ENCODE results near the gene C1QTNF1. TPM values are rescaled to one million over a fixed set of nuclear protein-coding genes. Genes with fewer than 3 reads are reported as not detected.

Gene C1QTNF1
- total RNA-seq, 1 experiment from 2014 or later = 18.6 TPM

GRCh38 chr17:78998311-78999055 is 25.5 kb upstream of the C1QTNF1 start:
- H3K4me3 ChIP-seq (ENCODE audit: low read length) = peak overlapping the region; percentile 6; the same call in 1 of the 2 replicates
- POLR2A ChIA-PET (ENCODE audit: unreplicated experiment) = interaction anchor here (0.9 kb wide), 1 partner anchor 28 kb away, joined by 3 read pairs; no protein-coding TSS in a partner anchor
- DNase-seq (peak; percentile 66), ATAC-seq (peak; percentile 32)
- H3F3A ChIP-seq (ENCODE audit: low read length, unreplicated experiment) = peaks cover 12% of the 10 kb centered on the region
- H3K9ac ChIP-seq (ENCODE audit: low read length) = peak overlapping the region; percentile 12
- H3K9me2 ChIP-seq (replicated peaks; ENCODE audit: low read length) = no peaks in the 10 kb centered on the region
- H3K4me1 ChIP-seq (ENCODE audit: insufficient read depth, low read length) = peaks cover 56% of the 10 kb centered on the region
- peaks cover 98% of the 10 kb centered on the region for H3K79me2 ChIP-seq (ENCODE audit: low read length)
- peaks cover 61% of the 10 kb centered on the region for H3K36me3 ChIP-seq (ENCODE audit: low read depth, low read length)
- H3K27me3 ChIP-seq (ENCODE audit: low read length) = no peaks in the 10 kb centered on the region
- peak overlapping the region; percentile 91 for H3K27ac ChIP-seq (ENCODE audit: low read length)
- H2AFZ ChIP-seq (ENCODE audit: low read length) = no peak overlapping the region
- intact Hi-C loops (cut with micrococcal nuclease) = no loop called here
- no peaks in the 10 kb centered on the region for H3K9me3 ChIP-seq (ENCODE audit: low read length)
- H4K20me1 ChIP-seq (ENCODE audit: low read length) = peaks cover 20% of the 10 kb centered on the region
- BruUV-seq (replicated peaks) = no TSS peak
- H3K4me2 ChIP-seq (ENCODE audit: low read length) = peak overlapping the region; percentile 46
- CTCF ChIA-PET = interaction anchor here (0.6 to 0.9 kb wide), 2 partner anchors 12 to 744 kb away, joined by 3 read pairs; no protein-coding TSS in a partner anchor
- TF ChIP-seq EZH2 (IDR thresholded peaks at IDR 0.05; ENCODE audit: low read length, unreplicated experiment) (no peak), CTCF (conservative IDR thresholded peaks at IDR 0.05; ENCODE audit: low read depth, low read length) (no peak), EZH2phosphoT487 (IDR thresholded peaks at IDR 0.05; ENCODE audit: borderline replicate concordance, low read length) (no peak)

- Histone ChIP-seq H3K4me3 (ENCODE audit: low read length) (peak overlapping the region; percentile 6; the same call in 1 of the 2 replicates), H3K9me2 (replicated peaks; ENCODE audit: low read length) (no peaks in the 10 kb centered on the region), H3F3A (ENCODE audit: low read length, unreplicated experiment) (peaks cover 12% of the 10 kb centered on the region), H3K9me3 (ENCODE audit: low read length) (no peaks in the 10 kb centered on the region), H3K27ac (ENCODE audit: low read length) (peak overlapping the region; percentile 91), H3K4me1 (ENCODE audit: insufficient read depth, low read length) (peaks cover 59% of the 10 kb centered on the region), H3K79me2 (ENCODE audit: low read length) (peaks cover 98% of the 10 kb centered on the region), H3K36me3 (ENCODE audit: low read depth, low read length) (peaks cover 56% of the 10 kb centered on the region), H3K4me2 (ENCODE audit: low read length) (peak overlapping the region; percentile 46), H4K20me1 (ENCODE audit: low read length) (peaks cover 22% of the 10 kb centered on the region), H2AFZ (ENCODE audit: low read length) (no peak overlapping the region), H3K9ac (ENCODE audit: low read length) (peak overlapping the region; percentile 12), H3K27me3 (ENCODE audit: low read length) (no peaks in the 10 kb centered on the region)
- TF ChIP-seq CTCF (conservative IDR thresholded peaks at IDR 0.05; ENCODE audit: low read depth, low read length) (no peak), EZH2phosphoT487 (IDR thresholded peaks at IDR 0.05; ENCODE audit: borderline replicate concordance, low read length) (no peak), EZH2 (IDR thresholded peaks at IDR 0.05; ENCODE audit: low read length, unreplicated experiment) (no peak)
- DNase-seq (peak; percentile 30), ATAC-seq (no peak)
- POLR2A ChIA-PET (ENCODE audit: unreplicated experiment) = interaction anchor here (0.6 kb wide), 1 partner anchor 264 kb away, joined by 4 read pairs; no protein-coding TSS in a partner anchor
- CTCF ChIA-PET = interaction anchor here (0.6 to 0.7 kb wide), 2 partner anchors 743 to 921 kb away, joined by 3 to 5 read pairs; no protein-coding TSS in a partner anchor
- no TSS peak for BruUV-seq (replicated peaks)
- intact Hi-C loops (cut with micrococcal nuclease) = no loop called here
Observed at GRCh38 chr17:78999056-78999768, 24.8 kb upstream of the C1QTNF1 start.

Measured in PC-3 (cell line).